GM08714 (cell line): ENCODE data around the gene FUS.
"Not testable (repeated sequence)": the region's sequence is repeated elsewhere in the genome, so short reads cannot be mapped to it uniquely, and the experiment has no call there.

Experiments
- H3K4me3 ChIP-seq: fragments of 200-500 bp; sonication (Bioruptor generic); 2 replicates; pipeline ENCODE4 v1.5.1; 2014; ENCODE audit warnings: mild to moderate bottlenecking, low read length, inconsistent platforms
- ZNF274 ChIP-seq: IDR thresholded peaks from 2 replicates; pipeline ENCODE4 v1.6.1; 2012; ENCODE audit warnings: mild to moderate bottlenecking, low read depth, low read length

Gene FUS

DNA sequence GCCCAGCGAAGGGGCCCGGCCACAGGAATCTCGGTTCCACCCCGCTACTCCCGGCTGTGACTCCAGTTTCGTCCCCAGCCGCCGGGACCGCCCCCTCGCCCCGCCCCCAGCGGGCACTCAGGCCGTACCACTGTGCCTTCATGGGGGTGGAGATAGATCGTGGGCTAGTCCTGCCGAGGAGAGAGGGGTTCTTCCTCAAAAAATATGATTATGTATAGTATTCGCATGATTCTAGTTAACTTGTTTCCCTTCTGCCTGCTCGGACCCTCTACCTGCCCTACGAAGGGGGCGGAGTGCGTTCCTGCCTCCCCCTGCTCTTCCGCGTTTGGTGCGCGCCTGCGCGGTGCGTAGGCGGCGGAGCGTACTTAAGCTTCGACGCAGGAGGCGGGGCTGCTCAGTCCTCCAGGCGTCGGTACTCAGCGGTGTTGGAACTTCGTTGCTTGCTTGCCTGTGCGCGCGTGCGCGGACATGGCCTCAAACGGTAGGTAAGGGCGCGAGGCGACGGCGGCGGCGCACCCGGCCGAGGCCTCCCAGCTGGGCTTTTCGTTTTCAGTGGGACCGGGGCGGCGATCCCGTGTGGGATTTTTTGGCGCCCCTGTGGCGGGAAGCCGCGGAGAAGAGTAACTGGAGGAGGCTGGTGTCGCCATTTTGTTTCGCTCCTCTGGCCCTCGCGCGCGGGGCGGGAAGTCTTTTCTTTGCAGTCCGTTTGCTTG lies at the start of gene FUS:
Gene FUS, plus strand, starts transcription at position 393 of the 713 bp plus-strand sequence. Its CDS starts 76 bp downstream, at position 469.
- no peak for TF ChIP-seq ZNF274
- peak within 1 kb of the TSS; percentile 74 for H3K4me3 ChIP-seq

DNA sequence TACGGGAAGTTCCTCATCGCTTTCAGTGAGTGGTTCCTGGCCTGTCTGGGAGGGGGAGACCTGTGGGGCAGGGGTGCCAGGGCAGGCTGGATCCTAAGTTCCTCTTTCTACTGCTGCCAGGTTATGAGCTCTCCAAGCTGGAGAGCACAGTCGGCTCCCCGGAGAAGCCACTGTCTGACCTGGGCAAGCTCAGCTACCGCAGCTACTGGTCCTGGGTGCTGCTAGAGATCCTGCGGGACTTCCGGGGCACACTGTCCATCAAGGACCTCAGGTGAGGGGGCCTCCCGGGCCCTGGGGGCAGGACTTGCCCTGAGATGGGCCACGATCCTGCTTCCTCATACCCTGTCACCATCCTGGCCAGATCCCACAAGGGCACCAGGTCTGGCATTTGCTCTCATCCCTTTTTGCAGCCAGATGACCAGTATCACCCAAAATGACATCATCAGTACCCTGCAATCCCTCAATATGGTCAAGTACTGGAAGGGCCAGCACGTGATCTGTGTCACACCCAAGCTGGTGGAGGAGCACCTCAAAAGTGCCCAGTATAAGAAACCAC lies 49.5 kb upstream of the FUS start:
- H3K4me3 ChIP-seq = no peak overlapping the region
- TF ChIP-seq ZNF274 = no peak

DNA sequence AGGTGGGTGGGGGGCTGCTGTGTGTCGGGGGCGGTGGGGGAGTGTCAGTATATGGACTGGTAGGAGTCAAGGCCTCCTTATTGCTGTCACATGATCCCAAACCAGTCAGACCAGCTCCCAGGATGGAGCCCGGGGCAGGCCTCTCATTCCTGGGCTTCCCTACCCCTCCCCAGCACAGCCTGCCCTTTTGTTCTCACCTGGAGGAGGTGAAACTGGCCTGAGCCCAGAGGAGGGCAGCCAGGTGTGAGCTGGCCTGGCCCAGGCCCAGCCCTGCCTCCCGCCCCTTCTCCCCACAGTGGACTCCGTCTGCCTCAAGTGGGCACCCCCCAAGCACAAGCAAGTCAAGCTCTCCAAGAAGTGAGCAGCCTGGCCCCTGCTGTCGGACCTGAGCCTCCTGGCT lies 49.0 kb upstream of the FUS start:
- H3K4me3 ChIP-seq = no peak overlapping the region
- TF ChIP-seq ZNF274 = no peak

DNA sequence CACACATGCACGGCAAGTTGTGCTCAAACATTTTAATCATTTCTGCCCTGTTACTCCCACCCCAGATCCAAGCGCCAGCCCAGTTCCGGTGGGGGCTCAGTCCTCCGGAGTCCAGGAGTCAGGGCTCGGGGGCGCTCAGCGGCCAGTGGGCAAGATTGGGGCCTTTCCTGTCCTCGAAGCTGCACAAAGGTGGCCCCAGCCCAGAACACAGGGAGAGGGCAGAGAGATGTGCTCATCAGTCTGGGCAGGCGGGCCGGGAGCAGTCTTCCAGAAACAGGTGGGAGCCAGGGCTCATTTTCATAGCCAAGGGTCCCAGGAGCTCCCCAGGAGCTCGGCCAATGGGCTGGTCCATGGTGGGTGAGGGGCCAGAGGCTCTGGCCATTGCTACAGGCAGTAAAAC lies 48.5 kb upstream of the FUS start:
- no peak overlapping the region for H3K4me3 ChIP-seq
- no peak for TF ChIP-seq ZNF274

GRCh38 chr16:31131841-31132271 lies 48.1 kb upstream of the FUS start:
- no peak overlapping the region for H3K4me3 ChIP-seq
- TF ChIP-seq ZNF274 = no peak

- TF ChIP-seq ZNF274 = no peak
- H3K4me3 ChIP-seq = no peak overlapping the region
These were observed 47.5 kb upstream of the FUS start for GRCh38 chr16:31132303-31132979.

- no peak for TF ChIP-seq ZNF274
- H3K4me3 ChIP-seq = no peak overlapping the region
These were observed 46.9 kb upstream of the FUS start for GRCh38 chr16:31133046-31133501.

DNA sequence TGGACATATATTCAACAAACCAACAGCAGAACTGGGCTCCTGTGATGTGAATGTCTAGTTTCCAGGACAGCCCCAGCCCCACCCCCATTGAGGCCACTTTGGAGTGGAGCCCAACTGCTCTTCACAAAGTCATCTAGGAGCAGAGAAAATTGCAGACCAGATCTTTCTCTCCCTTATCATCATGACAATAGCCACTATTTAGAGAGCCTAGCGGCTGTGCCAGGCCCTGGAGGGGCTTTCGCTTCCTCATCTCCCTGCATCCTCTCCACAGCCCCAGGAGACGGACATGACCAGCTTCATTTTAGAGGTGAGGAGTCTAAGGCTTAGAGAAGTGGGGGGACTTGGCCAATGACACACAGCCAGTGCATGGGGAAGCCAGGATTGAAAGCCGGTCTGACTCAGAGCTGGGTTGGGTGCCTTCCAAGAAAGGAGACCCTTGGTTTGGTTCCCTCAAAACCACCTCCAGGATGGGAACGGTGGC lies 45.8 kb upstream of the FUS start:
- H3K4me3 ChIP-seq = no peak overlapping the region
- no peak for TF ChIP-seq ZNF274

DNA sequence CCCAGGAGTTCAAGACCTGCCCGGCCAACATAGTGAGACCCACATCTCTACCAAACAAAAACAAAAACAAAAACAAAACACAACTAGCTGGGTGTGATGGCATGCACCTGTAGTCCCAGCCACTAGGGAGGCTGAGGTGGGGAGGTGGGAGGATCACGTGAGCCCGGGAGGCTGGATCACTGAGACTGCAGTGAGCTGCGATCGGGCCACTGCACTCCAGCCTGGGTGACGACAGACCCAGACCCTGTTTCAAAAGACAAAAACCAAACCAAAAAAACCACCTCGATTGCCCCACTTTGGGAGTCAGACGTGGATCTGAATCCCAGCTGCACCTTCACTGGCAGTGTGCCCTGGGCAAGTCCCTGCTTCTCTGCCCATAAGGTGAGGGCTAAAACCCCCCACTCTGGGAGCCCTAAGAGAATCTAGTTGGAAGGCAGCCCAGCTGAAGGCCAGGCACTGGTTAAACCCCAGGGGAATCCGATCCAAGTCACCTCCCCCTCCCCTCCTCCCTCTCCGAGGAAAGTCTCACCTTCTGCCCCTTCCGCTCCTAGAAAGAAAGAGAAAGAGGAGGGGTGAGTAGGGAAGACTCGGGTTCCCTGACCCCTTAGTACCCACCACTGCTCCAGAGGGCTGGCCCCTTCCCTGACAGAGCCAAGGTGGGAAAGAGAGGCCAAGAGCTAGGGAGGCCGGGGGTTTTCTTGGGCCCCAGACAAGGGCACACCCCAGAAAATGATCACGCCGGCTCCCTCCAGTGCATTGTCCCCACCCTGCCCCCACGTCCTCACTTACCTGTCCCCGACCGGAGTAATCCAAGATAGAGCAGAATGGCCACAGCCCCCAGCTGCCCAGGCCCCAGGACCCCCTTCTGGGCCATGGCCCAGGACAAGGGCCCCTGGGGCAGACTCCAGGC lies 45.1 kb upstream of the FUS start:
- no peak overlapping the region for H3K4me3 ChIP-seq
- TF ChIP-seq ZNF274 = no peak

DNA sequence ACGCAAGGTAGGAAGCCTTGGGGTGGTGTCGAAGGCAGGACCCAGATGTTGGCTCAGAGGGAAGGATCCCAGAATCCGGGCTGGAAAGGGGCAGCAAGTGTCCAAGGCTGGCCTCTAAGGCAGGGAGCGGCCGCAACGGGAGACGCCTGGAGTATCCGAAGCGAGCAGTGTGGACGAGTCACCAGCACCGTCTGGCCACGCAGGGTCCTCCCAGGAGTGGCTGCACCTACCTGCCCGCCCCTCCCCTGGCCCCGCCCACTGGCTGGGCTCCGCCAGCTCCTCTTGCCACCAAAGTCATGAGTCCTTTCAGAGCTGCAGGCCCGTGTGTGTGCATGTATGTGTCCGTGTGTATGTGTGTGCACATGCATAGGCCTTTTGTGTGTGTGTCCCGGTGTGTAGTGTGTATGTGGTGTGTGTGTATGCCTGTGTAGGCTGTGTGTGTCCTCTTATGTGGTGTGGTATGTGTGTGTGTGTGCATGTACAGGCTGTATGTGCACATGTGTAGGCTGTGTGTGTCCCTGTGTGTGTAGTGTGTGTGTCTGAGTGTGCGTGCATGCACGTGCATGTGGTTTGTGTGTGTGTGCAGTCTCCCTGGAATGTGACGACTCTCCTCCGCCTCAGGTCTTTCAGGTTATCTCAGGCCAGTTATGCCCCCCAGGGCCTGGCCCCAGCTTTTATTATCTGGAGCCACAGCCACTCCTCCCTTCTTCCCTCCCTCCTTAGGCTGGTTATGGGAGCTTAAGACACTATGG lies 44.2 kb upstream of the FUS start, which contains the start of gene PRSS8:
Gene PRSS8, minus strand, starts transcription at position 193 of the 752 bp plus-strand sequence. CDS start 229 bp downstream, outside the sequence.
- no peak within 1 kb of the TSS for H3K4me3 ChIP-seq
- no peak for TF ChIP-seq ZNF274

- TF ChIP-seq ZNF274 = no peak
- no peak overlapping the region for H3K4me3 ChIP-seq
These were observed 43.7 kb upstream of the FUS start for GRCh38 chr16:31136287-31136662.

- not testable (repeated sequence) for H3K4me3 ChIP-seq
These were observed 43.0 kb upstream of the FUS start for GRCh38 chr16:31136822-31137499.
